ENCODE measurements around the gene ST6GALNAC6. TPM values are rescaled to one million over a fixed set of nuclear protein-coding genes. Genes with fewer than 3 reads are reported as not detected.
A peak's percentile ranks its signal among the peaks of the same experiment; 100 is the strongest.

Gene ST6GALNAC6
- total and polyA plus RNA-seq, 2 of the 8 experiments (the other 6 are each of a cell fraction or from before 2014, with no cell fraction given): 43.7 to 64.4 TPM

DNA sequence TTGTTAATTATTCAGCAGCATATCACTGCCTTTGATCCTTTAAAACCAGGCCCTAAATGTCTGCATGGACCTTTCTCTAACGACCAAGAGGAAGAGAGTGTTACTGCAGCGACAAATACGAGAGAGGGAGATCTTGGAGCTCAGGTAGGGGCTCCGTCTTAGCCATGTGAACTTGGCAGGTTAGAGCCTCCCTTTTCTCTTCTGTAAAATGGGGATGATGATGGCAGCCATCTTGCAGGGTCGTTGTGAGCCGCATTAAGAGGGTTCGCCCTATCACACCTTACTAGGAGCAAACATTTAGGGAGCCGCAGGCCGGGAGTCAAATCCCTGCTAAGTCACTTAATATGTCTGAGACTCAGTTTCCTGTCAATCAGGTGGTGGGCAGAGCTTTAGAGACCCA lies 46.6 kb downstream of the ST6GALNAC6 start:
- no peak overlapping the region for H3K4me2 ChIP-seq (ENCODE audit: insufficient read depth in 1 of 2, low read depth in 2 of 2, low read length in 2 of 2)
- H3K79me1 ChIP-seq (ENCODE audit: low read depth, low read length): no peaks in the 10 kb centered on the region
- ChIA-PET CTCF (ENCODE audit: partially characterized antibody) (interaction anchor here (0.6 to 6.6 kb wide), 17 partner anchors 8 to 390 kb away, joined by 3 to 50 read pairs (median 3); no protein-coding TSS in a partner anchor), POLR2A (ENCODE audit: partially characterized antibody) (interaction anchor here (1.1 to 3.2 kb wide), 4 partner anchors 11 to 66 kb away, joined by 3 to 15 read pairs (median 4); no protein-coding TSS in a partner anchor)
- no peak for DNase-seq (ENCODE audit: low read depth in 1 of 2, low spot score in 2 of 2)
- peaks cover 0 to 10% (median 6%) of the 10 kb centered on the region in 4 experiments; a peak in 5 of 7 replicates for H3K4me1 ChIP-seq (replicated peaks in 1 of 4; ENCODE audit: control insufficient read depth in 3 of 4, insufficient read depth in 4 of 4, low read length in 3 of 4)
- H3K18ac ChIP-seq (ENCODE audit: extremely low read depth, low read length): no peak overlapping the region
- no peak overlapping the region for H3K9ac ChIP-seq (replicated peaks in 1 of 4; ENCODE audit: extremely low read depth in 1 of 4, low read depth in 3 of 4, low read length in 3 of 4)
- no peak overlapping the region for H2BK5ac ChIP-seq (ENCODE audit: low read depth, low read length)
- no peak overlapping the region for H3K27ac ChIP-seq (ENCODE audit: low read depth, low read length)
- H3K4me3 ChIP-seq (ENCODE audit: extremely low read depth in 1 of 4, insufficient read depth in 2 of 4, low read depth in 3 of 4, low read length in 4 of 4): no peak overlapping the region
- 88% methylated on average over 9 of the region's 9 CpGs; no CpG with 5 or more reads in 1 of the 2 experiments for WGBS, 2 experiments (ENCODE audit: extremely low coverage in 1 of 2, insufficient coverage in 1 of 2, insufficient read length in 1 of 2, insufficient replicate concordance in 2 of 2, low coverage in 1 of 2, low lambda C conversion rate in 2 of 2, missing lambda C conversion rate in 1 of 2)
- H3K9me3 ChIP-seq (ENCODE audit: insufficient read depth in 2 of 2, low read depth in 1 of 2, low read length in 1 of 2): no peaks in the 10 kb centered on the region
- no peaks in the 10 kb centered on the region for H3K79me2 ChIP-seq (ENCODE audit: control insufficient read depth in 1 of 2, insufficient read depth in 2 of 2, low read length in 2 of 2)
- no peak overlapping the region for H4K91ac ChIP-seq (replicated peaks; ENCODE audit: insufficient read length, low read length)
- no peaks in the 10 kb centered on the region for H4K20me1 ChIP-seq (replicated peaks in 1 of 2; ENCODE audit: control insufficient read depth in 1 of 2, insufficient read depth in 2 of 2, low read length in 2 of 2)
- TF ChIP-seq CREB1 (IDR thresholded peaks at IDR 0.05) (no peak), KDM1A (IDR thresholded peaks at IDR 0.05; ENCODE audit: borderline replicate concordance, low read length) (0 out of 2 replicates have a peak, but pooled peaks have one; percentile 63), TAF1 (IDR thresholded peaks at IDR 0.05; ENCODE audit: low read depth, low read length) (no peak)
- H2BK120ac ChIP-seq (replicated peaks; ENCODE audit: low read depth, low read length): no peak overlapping the region
- H2BK20ac ChIP-seq (ENCODE audit: low read length): no peak overlapping the region
- no peak overlapping the region for H2BK15ac ChIP-seq (ENCODE audit: low read length)
- H3K14ac ChIP-seq (ENCODE audit: insufficient read length): no peak overlapping the region
- no peak for FAIRE-seq
- H2BK12ac ChIP-seq (ENCODE audit: low read depth, low read length): no peak overlapping the region
- H3K23ac ChIP-seq (ENCODE audit: insufficient read length): no peak overlapping the region
- no peaks in the 10 kb centered on the region; the same call in 1 of the 2 replicates for H3K23me2 ChIP-seq (ENCODE audit: low read depth, low read length)
- H3K36me3 ChIP-seq (ENCODE audit: control insufficient read depth in 2 of 4, insufficient read depth in 4 of 4, low read length in 3 of 4): no peaks in the 10 kb centered on the region
- H3K27me3 ChIP-seq (replicated peaks in 1 of 4; ENCODE audit: control insufficient read depth in 3 of 4, extremely low read depth in 1 of 4, insufficient read depth in 3 of 4, low read length in 3 of 4): no peaks in the 10 kb centered on the region
- no peak overlapping the region for H3K4ac ChIP-seq (replicated peaks; ENCODE audit: insufficient read length, low read depth, low read length)
- H3K56ac ChIP-seq (replicated peaks; ENCODE audit: insufficient read length, low read depth, low read length): no peak overlapping the region
- no peak overlapping the region for H4K8ac ChIP-seq (ENCODE audit: extremely low read depth, insufficient read depth, low read length)
- no peak overlapping the region for H4K5ac ChIP-seq (ENCODE audit: insufficient read length, low read depth, low read length)
- no peak overlapping the region for H2AK5ac ChIP-seq (ENCODE audit: low read depth, low read length)
- no peak overlapping the region for H2AFZ ChIP-seq (ENCODE audit: low read length)
